Vagina (tissue), 2 donors: ENCODE measurements around the gene DNAH6. TPM values are rescaled to one million over a fixed set of nuclear protein-coding genes. Genes with fewer than 3 reads are reported as not detected.

Source experiments
- DNase-seq, 2 donors: peaks; one replicate each; pipeline ENCODE4 v3.0.0-alpha.2; 2017; ENCODE audit errors: extremely low spot score in 2 of 2
- H3K27ac ChIP-seq: fragments of 200-600 bp; sonication (generic); one replicate; pipeline ENCODE4 v1.5.1; 2019
- H3K27me3 ChIP-seq: fragments of 200-600 bp; sonication (generic); one replicate; pipeline ENCODE4 v1.5.1; 2019
- H3K36me3 ChIP-seq, 2 donors: fragments of 200-600 bp; sonication (generic); one replicate each; pipeline ENCODE4 v1.5.1; 2017 to 2019
- H3K4me1 ChIP-seq: fragments of 200-600 bp; sonication (generic); one replicate; pipeline ENCODE4 v1.5.1; 2019
- H3K4me3 ChIP-seq, 2 donors: fragments of 200-600 bp; sonication (generic); 1 replicate in 1 of 2; 2 replicates in 1 of 2; pipeline ENCODE4 v1.5.1; 2016 to 2019
- H3K9me3 ChIP-seq: fragments of 200-600 bp; sonication (generic); one replicate; pipeline ENCODE4 v1.5.1; 2019
- CTCF ChIP-seq, 3 experiments: fragments of 450-650 bp in 2 of 3; fragments of 200-600 bp in 1 of 3; sonication (generic) in 1 of 3; IDR thresholded peaks; one replicate each; pipeline ENCODE4 v1.5.1; 2017 to 2019; ENCODE audit warnings: antibody characterized with exemption in 3 of 3, mild to moderate bottlenecking in 2 of 3, moderate library complexity in 2 of 3
- POLR2A ChIP-seq, 2 donors: fragments of 450-650 bp; IDR thresholded peaks; one replicate each; pipeline ENCODE4 v1.6.1; 2017; ENCODE audit warnings: antibody characterized with exemption in 2 of 2, mild to moderate bottlenecking in 2 of 2, moderate library complexity in 2 of 2
- POLR2AphosphoS5 ChIP-seq, 2 donors: sonication (generic); formaldehyde crosslinking; IDR thresholded peaks; one replicate each; pipeline ENCODE4 v1.9.0; 2017; ENCODE audit warnings: antibody characterized with exemption in 2 of 2, mild to moderate bottlenecking in 2 of 2, low read depth in 1 of 2; ENCODE audit not compliant: insufficient read depth in 1 of 2
- intact Hi-C: fragments of 100-400 bp; cut with DNase I; formaldehyde crosslinking; loops from one replicate; pipeline ENCODE4 v1.15.1; 2023
- total RNA-seq: library from RNA; depleted of rRNA; stranded (reverse); fragments of >200 nt; gene quantifications from one replicate; pipeline ENCODE4 v1.2.3, GENCODE V29; 2016

Gene DNAH6
- total RNA-seq, 1 donor from 2014 or later = 0.49 TPM

GRCh38 chr2:84778911-84779690 lies 262.8 kb downstream of the DNAH6 start:
- no peak for DNase-seq
- Histone ChIP-seq H3K27ac (no peak overlapping the region), H3K4me3 (no peak overlapping the region), H3K36me3 (no peaks in the 10 kb centered on the region), H3K27me3 (no peaks in the 10 kb centered on the region), H3K9me3 (peaks cover 4% of the 10 kb centered on the region), H3K4me1 (no peaks in the 10 kb centered on the region)
- TF ChIP-seq POLR2A (IDR thresholded peaks at IDR 0.05) = no peak
- no peak for TF ChIP-seq CTCF (IDR thresholded peaks at IDR 0.05)
- TF ChIP-seq POLR2AphosphoS5 (IDR thresholded peaks at IDR 0.05; ENCODE audit: insufficient read depth in 1 of 2, low read depth in 1 of 2) = no peak
- intact Hi-C loops = no loop called here

GRCh38 chr2:84779781-84780180 lies 263.5 kb downstream of the DNAH6 start:
- H3K27me3 ChIP-seq = no peaks in the 10 kb centered on the region
- no peaks in the 10 kb centered on the region for H3K4me1 ChIP-seq
- H3K4me3 ChIP-seq = no peak overlapping the region
- DNase-seq = no peak
- no peaks in the 10 kb centered on the region for H3K36me3 ChIP-seq
- no peak overlapping the region for H3K27ac ChIP-seq
- H3K9me3 ChIP-seq = no peaks in the 10 kb centered on the region
- TF ChIP-seq POLR2AphosphoS5 (IDR thresholded peaks at IDR 0.05; ENCODE audit: insufficient read depth in 1 of 2, low read depth in 1 of 2) (no peak), CTCF (IDR thresholded peaks at IDR 0.05) (no peak), POLR2A (IDR thresholded peaks at IDR 0.05) (no peak)
- intact Hi-C loops = no loop called here

GRCh38 chr2:84781942-84782716 lies 265.8 kb downstream of the DNAH6 start:
- H3K27ac ChIP-seq = no peak overlapping the region
- H3K4me1 ChIP-seq = no peaks in the 10 kb centered on the region
- no peak overlapping the region for H3K4me3 ChIP-seq
- no peak for DNase-seq
- H3K36me3 ChIP-seq = no peaks in the 10 kb centered on the region
- TF ChIP-seq POLR2A (IDR thresholded peaks at IDR 0.05) (no peak), CTCF (IDR thresholded peaks at IDR 0.05) (no peak), POLR2AphosphoS5 (IDR thresholded peaks at IDR 0.05; ENCODE audit: insufficient read depth in 1 of 2, low read depth in 1 of 2) (no peak)
- intact Hi-C loops = no loop called here
- no peaks in the 10 kb centered on the region for H3K27me3 ChIP-seq
- H3K9me3 ChIP-seq = no peaks in the 10 kb centered on the region

- Histone ChIP-seq H3K4me1 (no peaks in the 10 kb centered on the region), H3K9me3 (no peaks in the 10 kb centered on the region), H3K4me3 (no peak overlapping the region), H3K27me3 (no peaks in the 10 kb centered on the region), H3K36me3 (no peaks in the 10 kb centered on the region), H3K27ac (no peak overlapping the region)
- DNase-seq = no peak
- intact Hi-C loops = no loop called here
- no peak for TF ChIP-seq POLR2AphosphoS5 (IDR thresholded peaks at IDR 0.05; ENCODE audit: insufficient read depth in 1 of 2, low read depth in 1 of 2)
- TF ChIP-seq CTCF (IDR thresholded peaks at IDR 0.05) = no peak
- no peak for TF ChIP-seq POLR2A (IDR thresholded peaks at IDR 0.05)
Measured at GRCh38 chr2:84782717-84783442, 266.6 kb downstream of the DNAH6 start.
